B cell (primary cell): ENCODE measurements around the gene OR1Q1. TPM values are rescaled to one million over a fixed set of nuclear protein-coding genes. Genes with fewer than 3 reads are reported as not detected.

Experiments
- ATAC-seq: fragments of 200-7000 bp; cut with Tn5 transposase; one replicate; pipeline ENCODE4 v1.10.0; 2021; ENCODE audit warnings: low read depth, mild to moderate bottlenecking, moderate number of reproducible peaks, moderate library complexity
- CTCF ChIA-PET: fragments of 350-600 bp; sonication (Branson Sonifier 250); formaldehyde crosslinking; loops from one replicate; lab custom pipeline; 2021; ENCODE audit warnings: antibody characterized with exemption, inconsistent platforms; lab: Charles Lee
- POLR2A ChIA-PET: fragments of 350-600 bp; sonication (Branson Sonifier 250); formaldehyde crosslinking; loops from one replicate; lab custom pipeline; 2021; ENCODE audit warnings: antibody characterized with exemption; lab: Charles Lee
- DNase-seq: peaks from one replicate; pipeline ENCODE4 v3.0.0; 2013
- H2AFZ ChIP-seq: 2 replicates; pipeline ENCODE4 v1.6.1; 2012; ENCODE audit warnings: mild to moderate bottlenecking, low read depth, low read length; ENCODE audit not compliant: insufficient read depth, poor library complexity, severe bottlenecking
- H3K27ac ChIP-seq, 2 donors: 1 replicate in 1 of 2; 2 replicates in 1 of 2; pipeline ENCODE4 v1.5.1; 2012 to 2013; ENCODE audit warnings: low read length in 2 of 2, mild to moderate bottlenecking in 2 of 2, moderate library complexity in 1 of 2
- H3K27me3 ChIP-seq, 4 experiments: fragments of 200-600 bp in 1 of 4; sonication (generic) in 1 of 4; replicated peaks in 1 of 4; 1 replicate in 2 of 4; 2 replicates in 2 of 4; pipeline versions ENCODE4 v1.6.1 to v1.7.0; 2013 to 2016; ENCODE audit warnings: low read length in 3 of 4, mild to moderate bottlenecking in 2 of 4, mixed read lengths in 1 of 4, moderate library complexity in 1 of 4; ENCODE audit not compliant: insufficient read depth in 4 of 4, control insufficient read depth in 3 of 4; ENCODE audit errors: control extremely low read depth in 1 of 4
- H3K36me3 ChIP-seq, 2 experiments: replicated peaks in 1 of 2; 1 replicate in 1 of 2; 2 replicates in 1 of 2; pipeline versions ENCODE4 v1.6.1 to v1.7.1; 2013; ENCODE audit warnings: low read length in 1 of 2; ENCODE audit not compliant: insufficient read depth in 2 of 2, control insufficient read depth in 1 of 2; ENCODE audit errors: control extremely low read depth in 1 of 2, extremely low read depth in 1 of 2
- H3K4me1 ChIP-seq, 2 donors: fragments of 200-600 bp in 1 of 2; sonication (generic) in 1 of 2; 1 replicate in 1 of 2; 2 replicates in 1 of 2; pipeline versions ENCODE4 v1.5.1 to v1.6.1; 2013 to 2017; ENCODE audit warnings: low read length in 2 of 2; ENCODE audit not compliant: control insufficient read depth in 2 of 2, insufficient read depth in 2 of 2
- H3K4me2 ChIP-seq: replicated peaks from 2 replicates; pipeline ENCODE3; 2012; ENCODE audit warnings: mild to moderate bottlenecking, low read depth, low read length; ENCODE audit not compliant: poor library complexity, severe bottlenecking
- H3K4me3 ChIP-seq, 5 experiments: fragments of 200-600 bp in 1 of 5; sonication (generic) in 1 of 5; 1 replicate in 3 of 5; 2 replicates in 2 of 5; pipeline versions ENCODE4 v1.5.1 to v1.7.0; 2011 to 2016; ENCODE audit warnings: low read length in 4 of 5, mild to moderate bottlenecking in 4 of 5, low read depth in 2 of 5, control low read depth in 1 of 5, moderate library complexity in 1 of 5; ENCODE audit not compliant: insufficient read depth in 1 of 5; ENCODE audit errors: control extremely low read depth in 1 of 5, extremely low read depth in 1 of 5
- H3K79me2 ChIP-seq: fragments of 200-600 bp; sonication (generic); one replicate; pipeline ENCODE4 v1.6.0; 2016; ENCODE audit warnings: low read length; ENCODE audit not compliant: control insufficient read depth, insufficient read depth
- H3K9ac ChIP-seq: fragments of 200-600 bp; sonication (generic); 2 replicates; pipeline ENCODE4 v1.6.1; 2017; ENCODE audit warnings: mild to moderate bottlenecking, low read length, moderate library complexity
- H3K9me3 ChIP-seq, 3 donors: one replicate each; pipeline versions ENCODE4 v1.6.1 to v1.7.1; 2013; ENCODE audit warnings: low read length in 2 of 3; ENCODE audit not compliant: control insufficient read depth in 2 of 3, insufficient read depth in 1 of 3; ENCODE audit errors: control extremely low read depth in 1 of 3
- H4K20me1 ChIP-seq: 2 replicates; pipeline ENCODE4 v1.6.0; 2012; ENCODE audit warnings: mild to moderate bottlenecking, low read length; ENCODE audit not compliant: insufficient read depth, control insufficient read depth, poor library complexity, severe bottlenecking
- H3K27ac Mint-ChIP-seq: one replicate; pipeline ENCODE4 v1.8.0; 2021; ENCODE audit warnings: mixed read lengths
- H3K27me3 Mint-ChIP-seq: one replicate; pipeline ENCODE4 v1.8.0; 2021; ENCODE audit warnings: mixed read lengths
- H3K4me1 Mint-ChIP-seq: one replicate; pipeline ENCODE4 v1.8.0; 2021; ENCODE audit warnings: mixed read lengths
- H3K4me3 Mint-ChIP-seq: one replicate; pipeline ENCODE4 v1.8.0; 2021; ENCODE audit warnings: mixed read lengths
- H3K9me3 Mint-ChIP-seq: one replicate; pipeline ENCODE4 v1.8.0; 2022; ENCODE audit warnings: mixed read lengths; ENCODE audit not compliant: insufficient read depth
- CTCF ChIP-seq: fragments of 200-600 bp; IDR thresholded peaks from one replicate; pipeline ENCODE4 v1.8.0; 2022; ENCODE audit warnings: antibody characterized with exemption, mild to moderate bottlenecking
- EZH2 ChIP-seq: IDR thresholded peaks from 2 replicates; pipeline ENCODE4 v1.6.1; 2012; ENCODE audit warnings: borderline replicate concordance, low read depth, mild to moderate bottlenecking, moderate library complexity, low read length; ENCODE audit not compliant: insufficient read depth, poor library complexity, severe bottlenecking
- WGBS: methylation state at CpG from one replicate; pipeline ENCODE4 v1.1.5; 2013; ENCODE audit warnings: missing lambda C conversion rate; ENCODE audit not compliant: insufficient coverage; 5-methylcytosine and 5-hydroxymethylcytosine counted together
- intact Hi-C: fragments of 100-400 bp; cut with micrococcal nuclease; formaldehyde crosslinking; loops from one replicate; pipeline ENCODE4 v1.10.0; 2022
- polyA plus RNA-seq: library from polyadenylated mRNA; depleted of rRNA; stranded (reverse); fragments of >200 nt; gene quantifications from 2 replicates; pipeline ENCODE4 v1.2.3, GENCODE V29; 2012
- total RNA-seq, 2 donors: library from RNA; stranded (reverse); fragments of 120-200 nt in 1 of 2; gene quantifications; 1 replicate in 1 of 2; 2 replicates in 1 of 2; pipeline versions ENCODE4 v1.2.3 to v1.2.4, GENCODE V29; 2013 to 2022

Gene OR1Q1
- total and polyA plus RNA-seq, 2 donors (not counting 1 experiment from before 2014, with no cell fraction given) = not detected

- no peaks in the 10 kb centered on the region for H3K9me3 ChIP-seq
- no peak within 1 kb of the TSS for H3K4me2 ChIP-seq
- Mint-ChIP-seq H3K4me3 (no peak within 1 kb of the TSS), H3K4me1 (no peaks in the 10 kb centered on the region), H3K9me3 (no peaks in the 10 kb centered on the region), H3K27me3 (peaks cover 24% of the 10 kb centered on the region), H3K27ac (no peak within 1 kb of the TSS)
- TF ChIP-seq CTCF (no peak), EZH2 (no peak)
- CTCF ChIA-PET = no interaction called here
- POLR2A ChIA-PET = no interaction called here
- H3K9ac ChIP-seq = no peak within 1 kb of the TSS
- no peak within 1 kb of the TSS for H3K4me3 ChIP-seq
- ATAC-seq (no peak), DNase-seq (no peak)
- peaks cover 0 to 3% (median 0%) of the 10 kb centered on the region in 4 experiments for H3K27me3 ChIP-seq
- no peaks in the 10 kb centered on the region for H3K36me3 ChIP-seq
- no peaks in the 10 kb centered on the region for H3K4me1 ChIP-seq
- no peak within 1 kb of the TSS for H3K27ac ChIP-seq
- no peaks in the 10 kb centered on the region for H3K79me2 ChIP-seq
- no CpG with 5 or more reads among the region's 3 CpGs for WGBS
- no peak within 1 kb of the TSS for H2AFZ ChIP-seq
- intact Hi-C loops = no loop called here
- no peaks in the 10 kb centered on the region for H4K20me1 ChIP-seq
These were observed 43.0 kb downstream of the OR1Q1 start, which contains the start of gene OR1B1 for GRCh38 chr9:122657527-122657926. Gene OR1B1, minus strand, starts transcription at chr9:122657627.

DNA sequence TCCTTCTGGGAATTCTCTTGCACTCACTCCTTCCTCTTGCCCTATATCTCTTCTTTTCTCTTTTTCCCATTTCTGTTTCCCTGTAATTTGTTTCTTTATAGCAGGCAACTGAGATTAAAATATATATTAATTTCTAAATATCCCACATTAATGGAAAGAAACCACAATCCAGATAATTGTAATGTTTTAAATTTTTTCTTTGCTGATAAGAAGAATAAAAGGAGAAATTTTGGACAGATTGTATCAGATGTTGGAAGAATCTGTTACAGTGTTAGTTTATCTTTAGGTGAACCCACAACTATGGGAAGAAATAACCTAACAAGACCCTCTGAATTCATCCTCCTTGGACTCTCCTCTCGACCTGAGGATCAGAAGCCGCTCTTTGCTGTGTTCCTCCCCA lies 46.9 kb downstream of the OR1Q1 start, which contains the start of gene OR1L1:
Gene OR1L1 (plus strand): TSS at position 301 of the 400 bp plus-strand sequence. CDS start 0 bp downstream, at position 301.
- Mint-ChIP-seq H3K27me3 (peaks cover 28% of the 10 kb centered on the region), H3K9me3 (no peaks in the 10 kb centered on the region), H3K4me3 (no peak within 1 kb of the TSS), H3K4me1 (no peaks in the 10 kb centered on the region), H3K27ac (no peak within 1 kb of the TSS)
- Histone ChIP-seq H3K27ac (no peak within 1 kb of the TSS), H3K4me1 (no peaks in the 10 kb centered on the region), H3K36me3 (no peaks in the 10 kb centered on the region), H3K9ac (no peak within 1 kb of the TSS), H3K9me3 (peaks cover 0 to 4% (median under 1%) of the 10 kb centered on the region in 3 donors), H3K4me2 (no peak within 1 kb of the TSS), H2AFZ (no peak within 1 kb of the TSS), H3K27me3 (peaks cover 0 to 3% (median 0%) of the 10 kb centered on the region in 4 experiments), H4K20me1 (no peaks in the 10 kb centered on the region), H3K4me3 (no peak within 1 kb of the TSS), H3K79me2 (no peaks in the 10 kb centered on the region)
- ChIA-PET POLR2A (no interaction called here), CTCF (no interaction called here)
- DNase-seq (no peak), ATAC-seq (no peak)
- intact Hi-C loops = no loop called here
- WGBS = 50% methylated on average over 2 of the region's 2 CpGs
- TF ChIP-seq EZH2 = no peak
- TF ChIP-seq CTCF = no peak

Other genes starting within 250 kb of the OR1Q1 start
- 9.5 and 10.4 TPM in 2 replicates for gene PTGS1, start 243.7 kb upstream of the OR1Q1 start, total RNA-seq
- gene PTGS1, start 243.7 kb upstream of the OR1Q1 start, polyA plus RNA-seq = 14.6 and 15.3 TPM in 2 replicates
- not detected in 2 replicates for gene OR1J1, start 136.8 kb upstream of the OR1Q1 start, total RNA-seq
- gene OR1J1, start 136.8 kb upstream of the OR1Q1 start, polyA plus RNA-seq = not detected in 2 replicates
- not detected in 2 replicates for gene OR1J2, start 103.9 kb upstream of the OR1Q1 start, total RNA-seq
- gene OR1J2, start 103.9 kb upstream of the OR1Q1 start, polyA plus RNA-seq = not detected in 2 replicates
- gene OR1J4, start 95.6 kb upstream of the OR1Q1 start, total RNA-seq = not detected in 2 replicates
- not detected in 2 replicates for gene OR1J4, start 95.6 kb upstream of the OR1Q1 start, polyA plus RNA-seq
- gene OR1N1, start 87.4 kb upstream of the OR1Q1 start, total RNA-seq = not detected in 2 replicates
- gene OR1N1, start 87.4 kb upstream of the OR1Q1 start, polyA plus RNA-seq = not detected in 2 replicates
- gene OR1N2, start 61.6 kb upstream of the OR1Q1 start, total RNA-seq = not detected in 2 replicates
- gene OR1N2, start 61.6 kb upstream of the OR1Q1 start, polyA plus RNA-seq = not detected in 2 replicates
- gene OR1L8, start 31.4 kb upstream of the OR1Q1 start, total RNA-seq = not detected in 2 replicates
- 0.17 TPM in 1 of 2 replicates, not detected in the other for gene OR1L8, start 31.4 kb upstream of the OR1Q1 start, polyA plus RNA-seq
- gene OR1B1, start 42.9 kb downstream of the OR1Q1 start, total RNA-seq = not detected in 2 replicates
- gene OR1B1, start 42.9 kb downstream of the OR1Q1 start, polyA plus RNA-seq = 0.29 TPM in 1 of 2 replicates, not detected in the other
- gene OR1L1, start 47.0 kb downstream of the OR1Q1 start, total RNA-seq = not detected in 2 replicates
- not detected in 2 replicates for gene OR1L1, start 47.0 kb downstream of the OR1Q1 start, polyA plus RNA-seq
- gene OR1L3, start 60.4 kb downstream of the OR1Q1 start, total RNA-seq = not detected in 2 replicates
- gene OR1L3, start 60.4 kb downstream of the OR1Q1 start, polyA plus RNA-seq = not detected in 2 replicates
- not detected in 2 replicates for gene OR1L4, start 109.3 kb downstream of the OR1Q1 start, total RNA-seq
- not detected in 2 replicates for gene OR1L4, start 109.3 kb downstream of the OR1Q1 start, polyA plus RNA-seq
- not detected in 2 replicates for gene OR1L6, start 127.6 kb downstream of the OR1Q1 start, total RNA-seq
- gene OR1L6, start 127.6 kb downstream of the OR1Q1 start, polyA plus RNA-seq = not detected in 2 replicates
- gene OR5C1, start 174.2 kb downstream of the OR1Q1 start, total RNA-seq = not detected in 2 replicates
- not detected in 2 replicates for gene OR5C1, start 174.2 kb downstream of the OR1Q1 start, polyA plus RNA-seq
- gene OR1K1, start 185.4 kb downstream of the OR1Q1 start, total RNA-seq = not detected in 2 replicates
- not detected in 2 replicates for gene OR1K1, start 185.4 kb downstream of the OR1Q1 start, polyA plus RNA-seq
- gene PDCL, start 213.8 kb downstream of the OR1Q1 start, total RNA-seq = 15.8 and 19.4 TPM in 2 replicates
- 2.7 and 4.3 TPM in 2 replicates for gene PDCL, start 213.8 kb downstream of the OR1Q1 start, polyA plus RNA-seq